ENCODE data around the gene IPPK.

The IPPK gene

DNA sequence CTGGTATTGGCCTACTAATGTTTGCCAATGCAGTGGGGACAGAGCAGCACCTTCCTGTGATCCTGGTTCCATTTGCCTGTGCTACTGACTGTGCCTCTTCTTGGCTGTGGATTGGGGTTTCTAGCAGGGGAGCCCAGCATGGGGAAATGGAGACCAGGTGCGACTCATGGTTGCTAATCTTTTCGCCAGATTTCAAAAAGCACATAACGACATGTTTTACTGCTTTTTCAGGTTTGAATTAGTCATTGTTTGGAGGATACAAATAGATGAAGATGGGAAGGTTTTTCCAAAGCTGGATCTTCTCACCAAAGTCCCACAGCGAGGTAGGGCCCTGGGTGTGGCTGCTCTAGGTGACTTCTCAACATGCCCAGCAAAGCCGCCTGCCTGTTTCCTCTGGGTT, 57.6 kb downstream of the IPPK start:
- Histone ChIP-seq H3K9me3 (ENCODE audit: control insufficient read depth, insufficient read depth, low read depth, low read length) (no peaks in the 10 kb centered on the region), H3K27ac (ENCODE audit: extremely low read depth, low read depth, low read length) (no peak overlapping the region), H3K4me3 (ENCODE audit: low read depth, low read length) (no peak overlapping the region), H3K36me3 (ENCODE audit: control insufficient read depth in 2 of 2, insufficient read depth in 1 of 2, low read length in 2 of 2) (peaks cover 0 to 68% of the 10 kb centered on the region in 2 experiments; a peak in 1 of 3 replicates), H3K4me1 (ENCODE audit: control insufficient read depth, insufficient read depth, low read length) (0 out of 2 replicates have a peak, but pooled peaks cover 4% of the 10 kb centered on the region)
- CTCF ChIA-PET: no interaction called here
- no peak for TF ChIP-seq ZNF266 (tag by site-specific recombination; IDR thresholded peaks at IDR 0.05; ENCODE audit: low read depth)
- TF ChIP-seq MYNN (tag by site-specific recombination; IDR thresholded peaks at IDR 0.05; ENCODE audit: borderline replicate concordance): no peak
- TF ChIP-seq ZBTB1 (tag by site-specific recombination; IDR thresholded peaks at IDR 0.05): no peak
- no peak for TF ChIP-seq ZNF221 (tag by site-specific recombination; IDR thresholded peaks at IDR 0.05; ENCODE audit: borderline replicate concordance)
- TF ChIP-seq, protein P1, sequence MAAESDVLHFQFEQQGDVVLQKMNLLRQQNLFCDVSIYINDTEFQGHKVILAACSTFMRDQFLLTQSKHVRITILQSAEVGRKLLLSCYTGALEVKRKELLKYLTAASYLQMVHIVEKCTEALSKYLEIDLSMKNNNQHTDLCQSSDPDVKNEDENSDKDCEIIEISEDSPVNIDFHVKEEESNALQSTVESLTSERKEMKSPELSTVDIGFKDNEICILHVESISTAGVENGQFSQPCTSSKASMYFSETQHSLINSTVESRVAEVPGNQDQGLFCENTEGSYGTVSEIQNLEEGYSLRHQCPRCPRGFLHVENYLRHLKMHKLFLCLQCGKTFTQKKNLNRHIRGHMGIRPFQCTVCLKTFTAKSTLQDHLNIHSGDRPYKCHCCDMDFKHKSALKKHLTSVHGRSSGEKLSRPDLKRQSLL (tag by site-specific recombination; IDR thresholded peaks at IDR 0.05): no peak
- no peak for TF ChIP-seq GLI4 (tag by site-specific recombination; IDR thresholded peaks at IDR 0.05)
- TF ChIP-seq, protein P2, sequence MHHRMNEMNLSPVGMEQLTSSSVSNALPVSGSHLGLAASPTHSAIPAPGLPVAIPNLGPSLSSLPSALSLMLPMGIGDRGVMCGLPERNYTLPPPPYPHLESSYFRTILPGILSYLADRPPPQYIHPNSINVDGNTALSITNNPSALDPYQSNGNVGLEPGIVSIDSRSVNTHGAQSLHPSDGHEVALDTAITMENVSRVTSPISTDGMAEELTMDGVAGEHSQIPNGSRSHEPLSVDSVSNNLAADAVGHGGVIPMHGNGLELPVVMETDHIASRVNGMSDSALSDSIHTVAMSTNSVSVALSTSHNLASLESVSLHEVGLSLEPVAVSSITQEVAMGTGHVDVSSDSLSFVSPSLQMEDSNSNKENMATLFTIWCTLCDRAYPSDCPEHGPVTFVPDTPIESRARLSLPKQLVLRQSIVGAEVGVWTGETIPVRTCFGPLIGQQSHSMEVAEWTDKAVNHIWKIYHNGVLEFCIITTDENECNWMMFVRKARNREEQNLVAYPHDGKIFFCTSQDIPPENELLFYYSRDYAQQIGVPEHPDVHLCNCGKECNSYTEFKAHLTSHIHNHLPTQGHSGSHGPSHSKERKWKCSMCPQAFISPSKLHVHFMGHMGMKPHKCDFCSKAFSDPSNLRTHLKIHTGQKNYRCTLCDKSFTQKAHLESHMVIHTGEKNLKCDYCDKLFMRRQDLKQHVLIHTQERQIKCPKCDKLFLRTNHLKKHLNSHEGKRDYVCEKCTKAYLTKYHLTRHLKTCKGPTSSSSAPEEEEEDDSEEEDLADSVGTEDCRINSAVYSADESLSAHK (tag by site-specific recombination; IDR thresholded peaks at IDR 0.05): no peak
- TF ChIP-seq PRDM10 (tag by site-specific recombination; IDR thresholded peaks at IDR 0.05): no peak
- POLR2A ChIA-PET: no interaction called here

DNA sequence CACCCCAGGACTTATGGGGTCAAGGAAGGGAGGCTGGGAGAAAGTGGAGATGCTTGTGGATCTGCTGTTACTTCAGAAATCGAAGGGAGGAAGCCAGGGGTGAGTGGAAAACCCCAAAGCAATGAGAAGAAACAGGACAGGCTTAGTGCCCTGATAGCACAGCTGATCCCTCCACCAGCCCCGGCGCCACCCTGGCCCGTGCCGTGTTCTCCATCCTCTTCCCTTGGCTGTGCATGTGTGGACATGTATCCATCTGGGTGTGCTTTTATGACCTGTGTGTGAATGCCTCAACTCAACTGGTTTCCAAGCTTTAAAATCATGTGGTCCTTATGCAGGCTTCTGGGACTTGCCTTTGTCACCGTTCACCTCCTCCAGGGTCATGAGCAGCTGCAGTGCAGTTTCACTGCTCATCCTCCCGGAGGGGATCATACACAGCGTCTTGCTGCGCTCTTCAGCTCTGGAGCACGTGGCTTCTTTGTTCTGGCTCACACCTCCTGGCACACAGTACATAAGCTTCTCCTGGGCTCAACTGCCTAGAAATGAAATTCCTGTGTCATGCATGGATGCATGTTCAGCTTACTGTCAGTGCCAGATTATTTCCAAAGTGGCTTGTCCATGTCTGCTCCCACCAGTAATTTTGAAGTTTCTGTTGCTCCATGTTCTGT, 58.2 kb downstream of the IPPK start:
- ChIA-PET CTCF (interaction anchor here (0.7 kb wide), 1 partner anchor 23 kb away, joined by 3 read pairs; no protein-coding TSS in a partner anchor), POLR2A (no interaction called here)
- H3K27ac ChIP-seq (ENCODE audit: extremely low read depth, low read depth, low read length): no peak overlapping the region
- no peak overlapping the region for H3K4me3 ChIP-seq (ENCODE audit: low read depth, low read length)
- H3K36me3 ChIP-seq (ENCODE audit: control insufficient read depth in 2 of 2, insufficient read depth in 1 of 2, low read length in 2 of 2): peaks cover 0 to 62% of the 10 kb centered on the region in 2 experiments; a peak in 1 of 3 replicates
- no peaks in the 10 kb centered on the region for H3K9me3 ChIP-seq (ENCODE audit: control insufficient read depth, insufficient read depth, low read depth, low read length)
- H3K4me1 ChIP-seq (ENCODE audit: control insufficient read depth, insufficient read depth, low read length): 0 out of 2 replicates have a peak, but pooled peaks cover 6% of the 10 kb centered on the region
- TF ChIP-seq ZNF501 (tag by site-specific recombination; IDR thresholded peaks at IDR 0.05): no peak
- TF ChIP-seq, protein P3, sequence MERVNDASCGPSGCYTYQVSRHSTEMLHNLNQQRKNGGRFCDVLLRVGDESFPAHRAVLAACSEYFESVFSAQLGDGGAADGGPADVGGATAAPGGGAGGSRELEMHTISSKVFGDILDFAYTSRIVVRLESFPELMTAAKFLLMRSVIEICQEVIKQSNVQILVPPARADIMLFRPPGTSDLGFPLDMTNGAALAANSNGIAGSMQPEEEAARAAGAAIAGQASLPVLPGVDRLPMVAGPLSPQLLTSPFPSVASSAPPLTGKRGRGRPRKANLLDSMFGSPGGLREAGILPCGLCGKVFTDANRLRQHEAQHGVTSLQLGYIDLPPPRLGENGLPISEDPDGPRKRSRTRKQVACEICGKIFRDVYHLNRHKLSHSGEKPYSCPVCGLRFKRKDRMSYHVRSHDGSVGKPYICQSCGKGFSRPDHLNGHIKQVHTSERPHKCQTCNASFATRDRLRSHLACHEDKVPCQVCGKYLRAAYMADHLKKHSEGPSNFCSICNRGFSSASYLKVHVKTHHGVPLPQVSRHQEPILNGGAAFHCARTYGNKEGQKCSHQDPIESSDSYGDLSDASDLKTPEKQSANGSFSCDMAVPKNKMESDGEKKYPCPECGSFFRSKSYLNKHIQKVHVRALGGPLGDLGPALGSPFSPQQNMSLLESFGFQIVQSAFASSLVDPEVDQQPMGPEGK (tag by site-specific recombination; IDR thresholded peaks at IDR 0.05): no peak
- no peak for TF ChIP-seq ZNF202 (tag by site-specific recombination; IDR thresholded peaks at IDR 0.05; ENCODE audit: borderline replicate concordance)
- no peak for TF ChIP-seq KLF1 (tag by site-specific recombination; IDR thresholded peaks at IDR 0.05)
- no peak for TF ChIP-seq ZFP37 (tag by site-specific recombination; IDR thresholded peaks at IDR 0.05)
- no peak for TF ChIP-seq ZNF423 (tag by site-specific recombination; IDR thresholded peaks at IDR 0.05)
- no peak for TF ChIP-seq ZNF596 (tag by site-specific recombination; IDR thresholded peaks at IDR 0.05)
- TF ChIP-seq ZFHX2 (tag by site-specific recombination; conservative IDR thresholded peaks at IDR 0.05): no peak
- no peak for TF ChIP-seq AEBP2 (tag by site-specific recombination; IDR thresholded peaks at IDR 0.05; ENCODE audit: borderline replicate concordance)
- no peak for TF ChIP-seq ZNF23 (tag by site-specific recombination; IDR thresholded peaks at IDR 0.05; ENCODE audit: borderline replicate concordance)
- TF ChIP-seq SCRT1 (tag by site-specific recombination; IDR thresholded peaks at IDR 0.05; ENCODE audit: borderline replicate concordance): no peak
- TF ChIP-seq ZNF677 (tag by site-specific recombination; IDR thresholded peaks at IDR 0.05): no peak

Data from HEK293 (cell line).